GM13977 (cell line): ENCODE measurements around the gene WDFY3.

ENCODE experiments used
- DNase-seq: peaks from one replicate; pipeline ENCODE4 v3.0.0; 2012; ENCODE audit warnings: low spot score
- CTCF ChIP-seq: IDR thresholded peaks from 2 replicates; pipeline ENCODE4 v1.5.1; 2012; ENCODE audit warnings: mild to moderate bottlenecking, control low read depth; ENCODE audit not compliant: insufficient read depth; ENCODE audit errors: extremely low read depth, missing control alignments
- in situ Hi-C: fragments of 300-500 bp; cut with MboI; formaldehyde crosslinking; loops from one replicate; pipeline ENCODE4 v1.12.0; 2022; ENCODE audit warnings: low sequenced_read_pairs, low pct_unique_long_range_greater_than_20kb, mixed read lengths, inconsistent platforms; ENCODE audit not compliant: unreplicated experiment

Gene WDFY3

GRCh38 chr4:84631573-84631972, 334.9 kb downstream of the WDFY3 start:
- in situ Hi-C loops: no loop called here
- no peak for TF ChIP-seq CTCF
- no peak for DNase-seq

GRCh38 chr4:84626673-84627072, 339.8 kb downstream of the WDFY3 start:
- DNase-seq: no peak
- TF ChIP-seq CTCF: no peak
- in situ Hi-C loops: no loop called here

- TF ChIP-seq CTCF: no peak
- DNase-seq: no peak
- in situ Hi-C loops: no loop called here
Measured at GRCh38 chr4:84623661-84624060, 342.8 kb downstream of the WDFY3 start.

GRCh38 chr4:84622959-84623358, 343.5 kb downstream of the WDFY3 start:
- no peak for TF ChIP-seq CTCF
- no peak for DNase-seq
- in situ Hi-C loops: no loop called here
